Astrocyte (in vitro differentiated cells and primary cell): ENCODE measurements around the gene ACBD7. TPM values are rescaled to one million over a fixed set of nuclear protein-coding genes. Genes with fewer than 3 reads are reported as not detected.

Experiments used
- DNase-seq: peaks from one replicate; pipeline ENCODE4 v3.0.0-alpha.2; 2010; ENCODE audit warnings: low read depth
- FAIRE-seq: peaks from 2 replicates; lab custom pipeline; 2011; peaks lifted over from hg19 to GRCh38; lab: Jason Lieb, UNC
- H2AFZ ChIP-seq: 2 replicates; pipeline ENCODE4 v1.6.0; 2012; ENCODE audit warnings: low read depth, low read length, inconsistent platforms
- H3K27ac ChIP-seq: 2 replicates; pipeline ENCODE4 v1.5.1; 2011; ENCODE audit warnings: low read depth, low read length, inconsistent platforms
- H3K27me3 ChIP-seq: 2 replicates; pipeline ENCODE4 v1.6.0; 2011; ENCODE audit warnings: low read length, inconsistent platforms; ENCODE audit not compliant: insufficient read depth
- H3K36me3 ChIP-seq: 2 replicates; pipeline ENCODE4 v1.5.1; 2011; ENCODE audit warnings: low read length, inconsistent platforms; ENCODE audit not compliant: insufficient read depth
- H3K4me1 ChIP-seq: 2 replicates; pipeline ENCODE4 v1.5.1; 2011; ENCODE audit warnings: low read length, inconsistent platforms; ENCODE audit not compliant: insufficient read depth
- H3K4me2 ChIP-seq: 2 replicates; pipeline ENCODE4 v1.6.0; 2012; ENCODE audit warnings: low read length, inconsistent platforms
- H3K4me3 ChIP-seq: 2 replicates; pipeline ENCODE4 v1.5.1; 2011; ENCODE audit warnings: low read depth, mild to moderate bottlenecking, low read length, inconsistent platforms; ENCODE audit not compliant: insufficient read depth
- H3K79me2 ChIP-seq: 2 replicates; pipeline ENCODE4 v1.6.0; 2012; ENCODE audit warnings: mild to moderate bottlenecking, low read length, inconsistent platforms; ENCODE audit not compliant: insufficient read depth
- H3K9ac ChIP-seq: 2 replicates; pipeline ENCODE4 v1.6.0; 2012; ENCODE audit warnings: mild to moderate bottlenecking, low read length, inconsistent platforms
- H3K9me3 ChIP-seq: 2 replicates; pipeline ENCODE4 v1.5.1; 2012; ENCODE audit warnings: low read depth, mild to moderate bottlenecking, low read length, inconsistent platforms; ENCODE audit not compliant: insufficient read depth
- H4K20me1 ChIP-seq: 2 replicates; pipeline ENCODE4 v1.6.0; 2012; ENCODE audit warnings: low read length, inconsistent platforms; ENCODE audit not compliant: insufficient read depth
- H3K27ac Mint-ChIP-seq: one replicate; pipeline ENCODE4 v1.8.0; 2021; ENCODE audit warnings: mild to moderate bottlenecking, mixed read lengths; ENCODE audit not compliant: unreplicated experiment
- H3K27me3 Mint-ChIP-seq: one replicate; pipeline ENCODE4 v1.8.0; 2021; ENCODE audit warnings: low read depth, mixed read lengths; ENCODE audit not compliant: unreplicated experiment
- H3K36me3 Mint-ChIP-seq: one replicate; pipeline ENCODE4 v1.8.0; 2021; ENCODE audit warnings: low read depth, mixed read lengths; ENCODE audit not compliant: unreplicated experiment
- H3K4me1 Mint-ChIP-seq: one replicate; pipeline ENCODE4 v1.8.0; 2021; ENCODE audit warnings: low read depth, mixed read lengths; ENCODE audit not compliant: unreplicated experiment
- H3K4me3 Mint-ChIP-seq: one replicate; pipeline ENCODE4 v1.8.0; 2021; ENCODE audit warnings: mild to moderate bottlenecking, moderate library complexity, mixed read lengths; ENCODE audit not compliant: unreplicated experiment
- H3K9me3 Mint-ChIP-seq: one replicate; pipeline ENCODE4 v1.8.0; 2021; ENCODE audit warnings: mild to moderate bottlenecking, mixed read lengths; ENCODE audit not compliant: unreplicated experiment
- CTCF ChIP-seq: IDR thresholded peaks from 2 replicates; pipeline ENCODE4 v1.5.1; 2011; ENCODE audit warnings: low read depth, mild to moderate bottlenecking, inconsistent platforms, low read length, moderate library complexity; ENCODE audit not compliant: insufficient read depth
- EZH2 ChIP-seq: IDR thresholded peaks from 2 replicates; pipeline ENCODE4 v1.6.1; 2012; ENCODE audit warnings: mild to moderate bottlenecking, low read length, inconsistent platforms; ENCODE audit not compliant: insufficient read depth
- total RNA-seq: library from RNA; stranded (reverse); gene quantifications from 2 replicates; pipeline ENCODE4 v1.2.1, GENCODE V29; 2021

ACBD7 gene
- total RNA-seq, 1 donor from 2014 or later = 0.79 TPM

DNA sequence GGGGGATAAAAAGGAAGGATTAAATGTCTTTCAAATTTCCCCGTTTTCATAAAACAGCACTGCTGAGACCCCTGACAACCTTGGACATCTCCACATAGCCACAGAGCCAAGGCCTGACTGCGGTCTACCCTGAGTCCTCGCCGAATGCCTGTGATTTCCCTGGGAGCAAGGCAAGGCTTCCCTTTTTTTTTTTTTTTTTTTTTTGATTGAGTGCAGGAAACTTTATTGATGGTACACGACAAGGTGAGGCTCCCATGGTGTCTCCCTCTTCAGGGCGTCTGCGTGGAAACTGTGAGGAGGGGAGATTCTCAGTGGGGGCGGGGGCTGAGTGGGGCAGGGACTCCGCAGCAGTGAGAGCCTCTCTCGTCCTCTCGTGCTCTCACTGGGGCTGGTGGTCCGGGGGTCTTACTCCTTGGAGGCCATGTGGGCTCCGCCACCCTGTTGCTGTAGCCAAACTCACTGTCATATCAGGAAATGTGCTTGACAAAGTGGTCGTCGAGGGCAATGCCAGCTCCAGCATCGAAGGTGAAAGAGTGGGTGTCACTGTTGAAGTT is 4.4 kb upstream of the ACBD7 start:
- no peaks in the 10 kb centered on the region for H3K4me1 Mint-ChIP-seq
- no peak overlapping the region for H2AFZ ChIP-seq
- peaks cover 2% of the 10 kb centered on the region for H3K27me3 Mint-ChIP-seq
- H3K4me3 Mint-ChIP-seq = no peak overlapping the region
- no peak overlapping the region for H3K4me2 ChIP-seq
- H3K9me3 ChIP-seq = no peaks in the 10 kb centered on the region
- H3K4me3 ChIP-seq = no peak overlapping the region
- H3K4me1 ChIP-seq = peaks cover 12% of the 10 kb centered on the region
- no peak overlapping the region for H3K27ac Mint-ChIP-seq
- H3K36me3 Mint-ChIP-seq = no peaks in the 10 kb centered on the region
- no peaks in the 10 kb centered on the region for H3K36me3 ChIP-seq
- peaks cover 3% of the 10 kb centered on the region for H3K27me3 ChIP-seq
- DNase-seq (no peak), FAIRE-seq (no peak)
- peaks cover 5% of the 10 kb centered on the region for H3K79me2 ChIP-seq
- no peaks in the 10 kb centered on the region for H3K9me3 Mint-ChIP-seq
- TF ChIP-seq CTCF (no peak), EZH2 (no peak)
- H3K9ac ChIP-seq = no peak overlapping the region
- no peak overlapping the region for H3K27ac ChIP-seq
- H4K20me1 ChIP-seq = no peaks in the 10 kb centered on the region

DNA sequence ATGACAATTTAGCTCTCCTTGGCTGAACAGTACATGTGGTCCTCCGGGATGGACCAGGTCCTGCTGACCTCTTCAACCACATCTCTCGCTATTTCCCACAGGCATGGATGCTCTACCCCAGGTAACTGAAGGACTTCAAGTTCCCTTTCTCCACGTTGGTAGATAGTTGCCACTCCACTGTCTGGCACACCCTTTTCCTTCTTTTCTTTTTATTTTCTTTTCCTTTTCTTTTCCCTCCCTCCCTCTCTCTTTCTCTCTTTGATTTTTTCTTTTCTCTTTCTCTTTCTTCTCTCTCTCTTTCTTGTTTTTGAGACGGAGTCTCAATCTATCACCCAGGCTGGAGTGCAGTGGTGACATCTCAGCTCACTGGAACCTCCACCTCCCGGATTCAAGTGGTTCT is 2.8 kb upstream of the ACBD7 start:
- no peaks in the 10 kb centered on the region for H3K9me3 Mint-ChIP-seq
- no peak overlapping the region for H3K4me3 Mint-ChIP-seq
- H3K9ac ChIP-seq = no peak overlapping the region
- H3K9me3 ChIP-seq = no peaks in the 10 kb centered on the region
- no peaks in the 10 kb centered on the region for H3K36me3 Mint-ChIP-seq
- TF ChIP-seq CTCF (no peak), EZH2 (no peak)
- no peak overlapping the region for H3K4me3 ChIP-seq
- no peaks in the 10 kb centered on the region for H3K79me2 ChIP-seq
- no peak overlapping the region for H3K27ac ChIP-seq
- FAIRE-seq (no peak), DNase-seq (no peak)
- peaks cover 5% of the 10 kb centered on the region for H3K27me3 Mint-ChIP-seq
- H3K4me2 ChIP-seq = no peak overlapping the region
- H3K27me3 ChIP-seq = peaks cover 3% of the 10 kb centered on the region
- no peaks in the 10 kb centered on the region for H3K4me1 Mint-ChIP-seq
- H3K36me3 ChIP-seq = no peaks in the 10 kb centered on the region
- H4K20me1 ChIP-seq = no peaks in the 10 kb centered on the region
- H3K4me1 ChIP-seq = peaks cover 8% of the 10 kb centered on the region
- no peak overlapping the region for H2AFZ ChIP-seq
- H3K27ac Mint-ChIP-seq = no peak overlapping the region

- peak overlapping the region; percentile 88 for H2AFZ ChIP-seq
- no peaks in the 10 kb centered on the region for H3K4me1 Mint-ChIP-seq
- H3K4me3 Mint-ChIP-seq = no peak overlapping the region
- H3K4me2 ChIP-seq = peak overlapping the region; percentile 86
- peaks cover 6% of the 10 kb centered on the region for H3K27me3 Mint-ChIP-seq
- H3K36me3 Mint-ChIP-seq = no peaks in the 10 kb centered on the region
- H3K4me3 ChIP-seq = peak overlapping the region; percentile 73
- H3K4me1 ChIP-seq = peaks cover 8% of the 10 kb centered on the region
- peak; percentile 78 for FAIRE-seq
- no peaks in the 10 kb centered on the region for H3K79me2 ChIP-seq
- TF ChIP-seq CTCF = no peak
- peak; percentile 74 for TF ChIP-seq EZH2
- H3K9me3 ChIP-seq = no peaks in the 10 kb centered on the region
- peak; percentile 99 for DNase-seq
- H3K36me3 ChIP-seq = no peaks in the 10 kb centered on the region
- no peaks in the 10 kb centered on the region for H4K20me1 ChIP-seq
- no peaks in the 10 kb centered on the region for H3K9me3 Mint-ChIP-seq
- no peaks in the 10 kb centered on the region for H3K27me3 ChIP-seq
- no peak overlapping the region for H3K27ac Mint-ChIP-seq
- peak overlapping the region; percentile 75 for H3K9ac ChIP-seq
- H3K27ac ChIP-seq = peak overlapping the region; percentile 43
Observed at GRCh38 chr10:15084502-15084922, 4.1 kb downstream of the ACBD7 start.
